ENCODE results near the gene MYBPC2.

The MYBPC2 gene

GRCh38 chr19:50453243-50453642 lies 20.6 kb downstream of the MYBPC2 start:
- TF ChIP-seq TAF1 (IDR thresholded peaks at IDR 0.05; ENCODE audit: borderline replicate concordance, insufficient read depth, low read length) = no peak
- no peak for TF ChIP-seq SIN3A (IDR thresholded peaks at IDR 0.05; ENCODE audit: borderline replicate concordance, insufficient read depth, low read length)
- TF ChIP-seq POLR2AphosphoS5 (IDR thresholded peaks at IDR 0.05; ENCODE audit: low read depth, low read length) = no peak
- TF ChIP-seq FOXP2 (optimal IDR thresholded peaks at IDR 0.05; ENCODE audit: borderline replicate concordance, extremely low read depth, extremely low read length, insufficient read depth) = no peak
- no peak for TF ChIP-seq REST (IDR thresholded peaks at IDR 0.05; ENCODE audit: insufficient read depth in 1 of 2, low read depth in 2 of 2, low read length in 2 of 2)

- no peak for TF ChIP-seq TAF1 (IDR thresholded peaks at IDR 0.05; ENCODE audit: borderline replicate concordance, insufficient read depth, low read length)
- no peak for TF ChIP-seq SIN3A (IDR thresholded peaks at IDR 0.05; ENCODE audit: borderline replicate concordance, insufficient read depth, low read length)
- no peak for TF ChIP-seq POLR2AphosphoS5 (IDR thresholded peaks at IDR 0.05; ENCODE audit: low read depth, low read length)
- no peak for TF ChIP-seq FOXP2 (optimal IDR thresholded peaks at IDR 0.05; ENCODE audit: borderline replicate concordance, extremely low read depth, extremely low read length, insufficient read depth)
- no peak for TF ChIP-seq REST (IDR thresholded peaks at IDR 0.05; ENCODE audit: insufficient read depth in 1 of 2, low read depth in 2 of 2, low read length in 2 of 2)
These were observed 23.3 kb downstream of the MYBPC2 start for GRCh38 chr19:50455992-50456391.

GRCh38 chr19:50457300-50457699 lies 24.6 kb downstream of the MYBPC2 start:
- TF ChIP-seq POLR2AphosphoS5 (IDR thresholded peaks at IDR 0.05; ENCODE audit: low read depth, low read length) = no peak

GRCh38 chr19:50458396-50459066 lies 25.8 kb downstream of the MYBPC2 start:
- TF ChIP-seq REST (IDR thresholded peaks at IDR 0.05; ENCODE audit: insufficient read depth in 1 of 2, low read depth in 2 of 2, low read length in 2 of 2) = no peak
- TF ChIP-seq FOXP2 (optimal IDR thresholded peaks at IDR 0.05; ENCODE audit: borderline replicate concordance, extremely low read depth, extremely low read length, insufficient read depth) = no peak
- no peak for TF ChIP-seq POLR2AphosphoS5 (IDR thresholded peaks at IDR 0.05; ENCODE audit: low read depth, low read length)
- no peak for TF ChIP-seq TAF1 (IDR thresholded peaks at IDR 0.05; ENCODE audit: borderline replicate concordance, insufficient read depth, low read length)
- TF ChIP-seq SIN3A (IDR thresholded peaks at IDR 0.05; ENCODE audit: borderline replicate concordance, insufficient read depth, low read length) = no peak

GRCh38 chr19:50459067-50459456 lies 26.4 kb downstream of the MYBPC2 start:
- TF ChIP-seq REST (IDR thresholded peaks at IDR 0.05; ENCODE audit: insufficient read depth in 1 of 2, low read depth in 2 of 2, low read length in 2 of 2) = no peak
- TF ChIP-seq FOXP2 (optimal IDR thresholded peaks at IDR 0.05; ENCODE audit: borderline replicate concordance, extremely low read depth, extremely low read length, insufficient read depth) = no peak
- no peak for TF ChIP-seq POLR2AphosphoS5 (IDR thresholded peaks at IDR 0.05; ENCODE audit: low read depth, low read length)
- no peak for TF ChIP-seq TAF1 (IDR thresholded peaks at IDR 0.05; ENCODE audit: borderline replicate concordance, insufficient read depth, low read length)
- TF ChIP-seq SIN3A (IDR thresholded peaks at IDR 0.05; ENCODE audit: borderline replicate concordance, insufficient read depth, low read length) = no peak
